ENCODE data around the gene ITPKA.

The ITPKA gene

GRCh38 chr15:41543521-41543870, 49.8 kb downstream of the ITPKA start:
- H3K4me3 ChIP-seq (replicated peaks; ENCODE audit: low read depth, low read length): peak overlapping the region; percentile 98
- no peak for DNase-seq (ENCODE audit: low read depth)
- TF ChIP-seq CTCF (IDR thresholded peaks at IDR 0.05; ENCODE audit: low read length, missing control alignments): no peak

GRCh38 chr15:41544650-41545015, 51.0 kb downstream of the ITPKA start:
- TF ChIP-seq CTCF (IDR thresholded peaks at IDR 0.05; ENCODE audit: low read length, missing control alignments): no peak
- DNase-seq (ENCODE audit: low read depth): no peak
- peak overlapping the region; percentile 98 for H3K4me3 ChIP-seq (replicated peaks; ENCODE audit: low read depth, low read length)

- TF ChIP-seq CTCF (IDR thresholded peaks at IDR 0.05; ENCODE audit: low read length, missing control alignments): no peak
- H3K4me3 ChIP-seq (replicated peaks; ENCODE audit: low read depth, low read length): no peak overlapping the region
- no peak for DNase-seq (ENCODE audit: low read depth)
Observed at GRCh38 chr15:41545218-41545617, 51.5 kb downstream of the ITPKA start.

- no peak for TF ChIP-seq CTCF (IDR thresholded peaks at IDR 0.05; ENCODE audit: low read length, missing control alignments)
- peak; percentile 42 for DNase-seq (ENCODE audit: low read depth)
- H3K4me3 ChIP-seq (replicated peaks; ENCODE audit: low read depth, low read length): no peak overlapping the region
Observed at GRCh38 chr15:41546851-41547786, 53.4 kb downstream of the ITPKA start.

GRCh38 chr15:41550066-41550775, 56.5 kb downstream of the ITPKA start:
- no peak overlapping the region for H3K4me3 ChIP-seq (replicated peaks; ENCODE audit: low read depth, low read length)
- TF ChIP-seq CTCF (IDR thresholded peaks at IDR 0.05; ENCODE audit: low read length, missing control alignments): no peak
- no peak for DNase-seq (ENCODE audit: low read depth)

Data from fibroblast of pulmonary artery (primary cell).